Parathyroid adenoma (tissue), 2 donors: Measurements from ENCODE around the gene PEX5L.

Experiments used
- H2AFZ ChIP-seq: fragments of 300-600 bp; sonication (generic); one replicate; pipeline ENCODE4 v1.7.0; 2017; ENCODE audit warnings: antibody characterized with exemption, mild to moderate bottlenecking
- H3K27ac ChIP-seq: fragments of 300-600 bp; sonication (generic); one replicate; pipeline ENCODE4 v1.7.0; 2017
- H3K27me3 ChIP-seq: fragments of 300-600 bp; sonication (generic); one replicate; pipeline ENCODE4 v1.7.0; 2017; ENCODE audit warnings: low read length; ENCODE audit not compliant: control insufficient read depth, insufficient read depth
- H3K36me3 ChIP-seq: fragments of 300-600 bp; sonication (generic); one replicate; pipeline ENCODE4 v1.7.0; 2017; ENCODE audit warnings: low read length; ENCODE audit not compliant: control insufficient read depth, insufficient read depth
- H3K4me1 ChIP-seq: fragments of 300-600 bp; sonication (generic); one replicate; pipeline ENCODE4 v1.7.0; 2017; ENCODE audit warnings: control low read depth
- H3K4me2 ChIP-seq: fragments of 300-600 bp; sonication (generic); one replicate; pipeline ENCODE4 v1.7.0; 2017; ENCODE audit warnings: low read length
- H3K4me3 ChIP-seq: fragments of 300-600 bp; sonication (generic); one replicate; pipeline ENCODE4 v1.7.0; 2017; ENCODE audit warnings: low read depth, low read length
- H3K79me2 ChIP-seq: fragments of 300-600 bp; sonication (generic); one replicate; pipeline ENCODE4 v1.7.0; 2017; ENCODE audit warnings: control low read depth
- H3K9ac ChIP-seq: fragments of 300-600 bp; sonication (generic); one replicate; pipeline ENCODE4 v1.7.0; 2017; ENCODE audit warnings: mild to moderate bottlenecking
- H3K9me3 ChIP-seq: fragments of 300-600 bp; sonication (generic); one replicate; pipeline ENCODE4 v1.7.0; 2017; ENCODE audit warnings: low read length; ENCODE audit not compliant: control insufficient read depth
- CTCF ChIP-seq: fragments of 300-600 bp; sonication (generic); IDR thresholded peaks from one replicate; pipeline ENCODE4 v1.7.0; 2017; ENCODE audit warnings: antibody characterized with exemption, mild to moderate bottlenecking
- donor health status: primary hyperparathyroidism.

The PEX5L gene

GRCh38 chr3:179991883-179992282, 44.9 kb downstream of the PEX5L start:
- no peak for TF ChIP-seq CTCF
- Histone ChIP-seq H3K4me2 (no peak overlapping the region), H3K9ac (no peak overlapping the region), H3K9me3 (no peaks in the 10 kb centered on the region), H3K27me3 (no peaks in the 10 kb centered on the region), H3K27ac (no peak overlapping the region), H3K4me3 (no peak overlapping the region), H2AFZ (no peak overlapping the region), H3K4me1 (peaks cover 21% of the 10 kb centered on the region), H3K79me2 (peaks cover 46% of the 10 kb centered on the region), H3K36me3 (no peaks in the 10 kb centered on the region)

GRCh38 chr3:179991104-179991503, 45.6 kb downstream of the PEX5L start:
- no peak for TF ChIP-seq CTCF
- Histone ChIP-seq H3K36me3 (no peaks in the 10 kb centered on the region), H3K4me1 (peaks cover 20% of the 10 kb centered on the region), H3K9ac (no peak overlapping the region), H3K4me2 (no peak overlapping the region), H3K9me3 (no peaks in the 10 kb centered on the region), H2AFZ (no peak overlapping the region), H3K79me2 (peaks cover 39% of the 10 kb centered on the region), H3K27me3 (no peaks in the 10 kb centered on the region), H3K4me3 (no peak overlapping the region), H3K27ac (no peak overlapping the region)

- Histone ChIP-seq H3K9me3 (no peaks in the 10 kb centered on the region), H3K79me2 (peaks cover 17% of the 10 kb centered on the region), H3K27ac (no peak overlapping the region), H3K4me3 (no peak overlapping the region), H3K36me3 (no peaks in the 10 kb centered on the region), H3K4me1 (peaks cover 32% of the 10 kb centered on the region), H3K4me2 (no peak overlapping the region), H3K27me3 (no peaks in the 10 kb centered on the region), H2AFZ (no peak overlapping the region), H3K9ac (no peak overlapping the region)
- TF ChIP-seq CTCF: no peak
These were observed 55.1 kb downstream of the PEX5L start for GRCh38 chr3:179981646-179982045.

GRCh38 chr3:179977356-179977755, 59.4 kb downstream of the PEX5L start:
- no peaks in the 10 kb centered on the region for H3K27me3 ChIP-seq
- no peak overlapping the region for H3K4me2 ChIP-seq
- peaks cover 11% of the 10 kb centered on the region for H3K79me2 ChIP-seq
- H2AFZ ChIP-seq: no peak overlapping the region
- H3K9me3 ChIP-seq: no peaks in the 10 kb centered on the region
- peak overlapping the region; percentile 50 for H3K27ac ChIP-seq
- H3K4me1 ChIP-seq: peaks cover 29% of the 10 kb centered on the region
- H3K4me3 ChIP-seq: no peak overlapping the region
- TF ChIP-seq CTCF: no peak
- H3K9ac ChIP-seq: no peak overlapping the region
- no peaks in the 10 kb centered on the region for H3K36me3 ChIP-seq

- peak overlapping the region; percentile 55 for H2AFZ ChIP-seq
- H3K9ac ChIP-seq: peak overlapping the region; percentile 49
- TF ChIP-seq CTCF: no peak
- H3K4me2 ChIP-seq: peak overlapping the region; percentile 57
- H3K4me1 ChIP-seq: peaks cover 28% of the 10 kb centered on the region
- no peaks in the 10 kb centered on the region for H3K36me3 ChIP-seq
- peak overlapping the region; percentile 93 for H3K27ac ChIP-seq
- H3K4me3 ChIP-seq: peak overlapping the region; percentile 43
- H3K27me3 ChIP-seq: no peaks in the 10 kb centered on the region
- no peaks in the 10 kb centered on the region for H3K9me3 ChIP-seq
- peaks cover 13% of the 10 kb centered on the region for H3K79me2 ChIP-seq
These were observed 62.8 kb downstream of the PEX5L start for GRCh38 chr3:179973931-179974361.
